ENCODE results near the gene DENND2C.

DENND2C gene

GRCh38 chr1:114587203-114587991 is 82.5 kb downstream of the DENND2C start:
- TF ChIP-seq SPI1 (IDR thresholded peaks at IDR 0.05; ENCODE audit: borderline replicate concordance, low read depth), result no peak
- no peak for TF ChIP-seq GABPA (IDR thresholded peaks at IDR 0.05; ENCODE audit: low read depth)
- H3K4me3 ChIP-seq (replicated peaks; ENCODE audit: insufficient read depth, low read length), result no peak overlapping the region
- no peak for DNase-seq (ENCODE audit: low read depth in 1 of 2, low spot score in 1 of 2)
- no peaks in the 10 kb centered on the region for H3K27me3 ChIP-seq (ENCODE audit: insufficient read depth, poor library complexity, severe bottlenecking)
- no peak overlapping the region for H3K27ac ChIP-seq (replicated peaks)

GRCh38 chr1:114586513-114587047 is 83.3 kb downstream of the DENND2C start:
- no peak overlapping the region for H3K27ac ChIP-seq (replicated peaks)
- DNase-seq (ENCODE audit: low read depth in 1 of 2, low spot score in 1 of 2), result no peak
- no peak for TF ChIP-seq SPI1 (IDR thresholded peaks at IDR 0.05; ENCODE audit: borderline replicate concordance, low read depth)
- TF ChIP-seq POLR2AphosphoS5 (IDR thresholded peaks at IDR 0.05; ENCODE audit: low read depth), result no peak
- TF ChIP-seq, protein P1, sequence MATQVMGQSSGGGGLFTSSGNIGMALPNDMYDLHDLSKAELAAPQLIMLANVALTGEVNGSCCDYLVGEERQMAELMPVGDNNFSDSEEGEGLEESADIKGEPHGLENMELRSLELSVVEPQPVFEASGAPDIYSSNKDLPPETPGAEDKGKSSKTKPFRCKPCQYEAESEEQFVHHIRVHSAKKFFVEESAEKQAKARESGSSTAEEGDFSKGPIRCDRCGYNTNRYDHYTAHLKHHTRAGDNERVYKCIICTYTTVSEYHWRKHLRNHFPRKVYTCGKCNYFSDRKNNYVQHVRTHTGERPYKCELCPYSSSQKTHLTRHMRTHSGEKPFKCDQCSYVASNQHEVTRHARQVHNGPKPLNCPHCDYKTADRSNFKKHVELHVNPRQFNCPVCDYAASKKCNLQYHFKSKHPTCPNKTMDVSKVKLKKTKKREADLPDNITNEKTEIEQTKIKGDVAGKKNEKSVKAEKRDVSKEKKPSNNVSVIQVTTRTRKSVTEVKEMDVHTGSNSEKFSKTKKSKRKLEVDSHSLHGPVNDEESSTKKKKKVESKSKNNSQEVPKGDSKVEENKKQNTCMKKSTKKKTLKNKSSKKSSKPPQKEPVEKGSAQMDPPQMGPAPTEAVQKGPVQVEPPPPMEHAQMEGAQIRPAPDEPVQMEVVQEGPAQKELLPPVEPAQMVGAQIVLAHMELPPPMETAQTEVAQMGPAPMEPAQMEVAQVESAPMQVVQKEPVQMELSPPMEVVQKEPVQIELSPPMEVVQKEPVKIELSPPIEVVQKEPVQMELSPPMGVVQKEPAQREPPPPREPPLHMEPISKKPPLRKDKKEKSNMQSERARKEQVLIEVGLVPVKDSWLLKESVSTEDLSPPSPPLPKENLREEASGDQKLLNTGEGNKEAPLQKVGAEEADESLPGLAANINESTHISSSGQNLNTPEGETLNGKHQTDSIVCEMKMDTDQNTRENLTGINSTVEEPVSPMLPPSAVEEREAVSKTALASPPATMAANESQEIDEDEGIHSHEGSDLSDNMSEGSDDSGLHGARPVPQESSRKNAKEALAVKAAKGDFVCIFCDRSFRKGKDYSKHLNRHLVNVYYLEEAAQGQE (IDR thresholded peaks at IDR 0.05; ENCODE audit: insufficient replicate concordance, low read depth), result no peak
- TF ChIP-seq, protein P2, sequence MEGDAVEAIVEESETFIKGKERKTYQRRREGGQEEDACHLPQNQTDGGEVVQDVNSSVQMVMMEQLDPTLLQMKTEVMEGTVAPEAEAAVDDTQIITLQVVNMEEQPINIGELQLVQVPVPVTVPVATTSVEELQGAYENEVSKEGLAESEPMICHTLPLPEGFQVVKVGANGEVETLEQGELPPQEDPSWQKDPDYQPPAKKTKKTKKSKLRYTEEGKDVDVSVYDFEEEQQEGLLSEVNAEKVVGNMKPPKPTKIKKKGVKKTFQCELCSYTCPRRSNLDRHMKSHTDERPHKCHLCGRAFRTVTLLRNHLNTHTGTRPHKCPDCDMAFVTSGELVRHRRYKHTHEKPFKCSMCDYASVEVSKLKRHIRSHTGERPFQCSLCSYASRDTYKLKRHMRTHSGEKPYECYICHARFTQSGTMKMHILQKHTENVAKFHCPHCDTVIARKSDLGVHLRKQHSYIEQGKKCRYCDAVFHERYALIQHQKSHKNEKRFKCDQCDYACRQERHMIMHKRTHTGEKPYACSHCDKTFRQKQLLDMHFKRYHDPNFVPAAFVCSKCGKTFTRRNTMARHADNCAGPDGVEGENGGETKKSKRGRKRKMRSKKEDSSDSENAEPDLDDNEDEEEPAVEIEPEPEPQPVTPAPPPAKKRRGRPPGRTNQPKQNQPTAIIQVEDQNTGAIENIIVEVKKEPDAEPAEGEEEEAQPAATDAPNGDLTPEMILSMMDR (IDR thresholded peaks at IDR 0.05; ENCODE audit: insufficient read depth, low read length), result no peak
- TF ChIP-seq GABPA (IDR thresholded peaks at IDR 0.05; ENCODE audit: low read depth), result no peak
- no peaks in the 10 kb centered on the region for H3K27me3 ChIP-seq (ENCODE audit: insufficient read depth, poor library complexity, severe bottlenecking)
- no peak overlapping the region for H3K4me3 ChIP-seq (replicated peaks; ENCODE audit: insufficient read depth, low read length)

- no peak for DNase-seq (ENCODE audit: low read depth in 1 of 2, low spot score in 1 of 2)
- no peak overlapping the region for H3K4me3 ChIP-seq (replicated peaks; ENCODE audit: insufficient read depth, low read length)
- no peak overlapping the region for H3K27ac ChIP-seq (replicated peaks)
- TF ChIP-seq, protein P1 (IDR thresholded peaks at IDR 0.05; ENCODE audit: insufficient replicate concordance, low read depth), result no peak
- TF ChIP-seq SPI1 (IDR thresholded peaks at IDR 0.05; ENCODE audit: borderline replicate concordance, low read depth), result no peak
- TF ChIP-seq POLR2AphosphoS5 (IDR thresholded peaks at IDR 0.05; ENCODE audit: low read depth), result no peak
- TF ChIP-seq GABPA (IDR thresholded peaks at IDR 0.05; ENCODE audit: low read depth), result no peak
- TF ChIP-seq, protein P2 (IDR thresholded peaks at IDR 0.05; ENCODE audit: insufficient read depth, low read length), result no peak
- no peaks in the 10 kb centered on the region for H3K27me3 ChIP-seq (ENCODE audit: insufficient read depth, poor library complexity, severe bottlenecking)
Measured at GRCh38 chr1:114585231-114585630, 84.6 kb downstream of the DENND2C start.
